NK-92 (cell line): ENCODE measurements around the gene SMARCA1.

ENCODE experiments used
- DNase-seq: peaks from one replicate; lab custom pipeline; 2025; ENCODE audit not compliant: unreplicated experiment; lab: John Stamatoyannopoulos, UW

Gene SMARCA1

DNA sequence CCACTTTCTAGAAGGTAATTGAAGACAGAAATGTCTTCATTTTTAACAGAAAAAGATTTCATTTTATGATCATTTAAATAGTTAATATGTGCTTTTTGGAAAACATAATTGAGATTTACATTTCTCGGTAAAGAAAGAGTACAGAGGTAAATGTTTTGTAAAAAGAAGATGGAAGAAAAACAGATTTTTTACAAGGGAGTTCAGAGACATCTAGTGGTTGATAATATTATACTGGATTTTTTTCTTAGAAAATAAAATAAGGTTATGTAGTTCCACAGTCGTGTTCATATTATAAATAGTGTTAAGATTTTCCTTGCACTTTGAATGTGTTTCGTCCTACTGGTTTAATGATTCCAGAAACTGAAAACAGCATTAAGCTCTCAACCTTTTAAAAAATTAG, 60.6 kb downstream of the SMARCA1 start:
- DNase-seq: no peak

DNA sequence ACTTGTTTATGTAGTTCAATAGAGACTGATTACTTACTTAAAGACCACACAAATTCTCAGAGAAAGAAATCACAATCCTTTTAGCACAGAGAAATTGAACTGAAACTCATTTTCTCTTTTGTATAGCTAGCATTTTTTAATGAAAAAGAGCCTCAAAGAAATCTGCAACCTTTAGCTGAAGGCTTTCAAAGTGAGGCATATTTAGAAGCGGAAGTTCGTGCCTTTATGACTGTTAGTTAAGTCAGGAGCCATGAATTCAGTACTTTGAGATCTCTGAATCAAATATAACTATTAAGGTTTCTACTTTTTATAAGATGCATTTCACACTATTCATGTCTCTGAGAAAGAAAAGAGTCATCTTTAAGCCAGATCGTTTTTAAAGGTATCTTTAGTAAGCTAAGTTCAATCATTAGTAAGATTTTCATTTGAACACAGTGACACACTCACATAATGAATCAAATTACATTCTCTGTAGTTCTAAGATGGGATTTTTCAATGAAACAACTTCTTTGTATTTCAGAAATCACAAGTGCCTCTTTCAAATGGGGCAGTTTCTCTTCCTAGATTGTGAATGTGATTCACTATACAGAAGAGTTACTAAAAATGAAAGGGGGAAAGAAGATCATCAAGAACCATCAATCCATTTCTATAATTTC, 61.4 kb downstream of the SMARCA1 start:
- DNase-seq: no peak

DNA sequence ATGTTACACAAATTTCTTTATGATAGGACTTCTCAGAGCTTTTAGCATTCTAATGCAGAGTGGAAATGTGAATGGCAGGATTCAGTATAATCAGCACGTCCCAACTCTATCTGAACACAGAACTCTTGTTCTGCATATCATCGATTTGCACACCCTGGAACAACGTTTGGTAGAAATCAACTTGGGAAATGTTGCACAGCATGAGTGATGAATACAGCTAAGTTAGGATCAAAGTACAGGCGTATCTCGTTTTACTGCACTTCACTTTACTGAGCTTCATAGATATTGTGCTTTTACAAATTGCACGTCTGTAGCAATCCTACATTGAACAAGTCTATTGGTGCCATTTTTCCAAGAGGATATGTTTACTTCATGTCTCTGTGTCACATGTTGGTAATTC, 70.8 kb downstream of the SMARCA1 start:
- DNase-seq: no peak

DNA sequence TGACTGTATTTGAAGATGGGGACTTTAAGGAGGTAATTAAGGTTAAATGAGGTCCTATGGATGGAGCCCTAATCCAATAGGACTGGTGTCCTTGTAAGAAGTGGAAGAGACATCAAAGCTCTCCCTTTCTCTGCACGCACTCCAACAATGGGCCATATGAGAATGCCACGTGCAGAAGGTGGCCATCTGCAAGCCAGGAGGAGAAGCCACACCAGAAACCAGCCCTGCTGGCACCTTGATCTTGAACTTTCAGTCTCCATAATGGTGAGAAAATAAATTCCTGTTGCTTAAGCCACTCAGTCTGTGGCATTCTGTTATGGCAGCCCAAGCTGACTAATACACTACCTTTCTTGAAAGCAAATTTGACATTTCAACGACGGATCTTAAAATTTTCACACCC, 73.2 kb downstream of the SMARCA1 start:
- DNase-seq: no peak

DNA sequence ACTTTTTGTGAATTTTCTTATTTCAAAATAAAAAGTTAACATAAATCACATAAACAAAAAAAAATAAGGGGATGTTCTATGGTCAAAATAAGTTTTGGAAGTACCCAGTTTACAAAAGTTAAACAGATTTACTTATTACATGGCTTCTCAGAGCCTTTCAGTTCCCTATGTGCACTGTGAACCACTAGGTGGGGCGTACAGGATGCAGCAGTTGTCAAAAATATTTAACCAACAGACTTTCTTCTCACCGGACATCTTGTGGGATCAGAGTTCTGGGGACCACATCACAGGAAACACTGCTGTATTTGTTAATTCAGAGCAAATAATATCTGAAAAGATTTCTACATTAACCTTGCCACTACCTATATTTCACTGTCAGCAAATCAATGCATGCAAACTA, 74.1 kb downstream of the SMARCA1 start:
- no peak for DNase-seq

DNA sequence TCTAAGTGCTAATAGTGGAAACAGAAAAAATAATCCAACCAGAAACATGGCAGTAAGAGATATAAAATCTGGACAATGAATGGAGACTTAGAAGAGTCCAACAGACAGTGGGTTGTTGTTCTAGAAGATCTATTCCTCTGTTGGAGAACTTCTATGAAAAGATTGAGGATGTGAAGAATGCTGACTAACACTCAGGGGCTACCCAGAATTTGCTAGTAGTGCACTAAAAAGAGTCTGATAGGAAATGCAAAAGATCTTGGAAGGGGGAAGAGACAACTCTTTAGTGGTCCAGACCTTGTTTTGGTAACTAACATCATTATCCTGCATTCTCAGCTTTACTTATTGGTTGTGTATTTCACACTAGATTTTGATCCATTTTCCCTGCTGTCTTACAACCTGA, 77.9 kb downstream of the SMARCA1 start:
- DNase-seq: no peak

DNA sequence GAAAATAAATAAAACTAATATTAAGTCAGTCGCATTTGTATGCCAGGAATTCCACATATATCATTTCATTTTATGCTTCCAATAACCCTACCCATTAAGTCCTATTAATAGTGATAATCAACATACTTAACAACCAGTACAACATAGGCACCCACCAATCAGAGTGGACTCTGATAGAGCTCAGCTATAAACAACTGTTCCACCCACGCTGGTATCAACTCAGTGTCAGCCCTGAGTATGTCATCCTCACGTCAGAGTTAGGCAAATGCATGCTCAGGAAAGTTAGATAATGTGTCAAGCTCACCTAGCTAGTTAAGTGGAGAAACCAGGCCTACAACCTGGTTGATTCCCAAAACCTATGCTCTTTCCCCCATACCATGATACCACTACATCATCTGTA, 89.3 kb downstream of the SMARCA1 start:
- no peak for DNase-seq

DNA sequence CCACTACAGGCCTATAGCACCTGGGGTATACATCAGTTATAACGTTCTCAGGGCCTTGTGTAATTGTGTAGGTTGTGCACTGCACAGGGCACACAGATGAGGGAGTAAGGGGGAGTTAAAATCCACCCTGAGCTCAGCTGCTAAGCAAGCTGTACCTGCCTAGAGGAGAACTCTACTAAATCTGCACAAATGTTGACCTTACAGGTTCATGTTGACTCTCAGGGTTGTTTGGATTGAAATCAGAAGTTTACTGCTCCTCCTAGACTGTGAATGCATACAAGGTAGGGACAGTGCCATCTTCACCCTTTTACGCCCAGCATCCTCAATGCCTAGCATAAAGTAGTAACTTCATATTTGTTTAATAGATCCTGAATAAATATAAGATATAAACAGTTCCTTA, 89.8 kb downstream of the SMARCA1 start:
- no peak for DNase-seq

DNA sequence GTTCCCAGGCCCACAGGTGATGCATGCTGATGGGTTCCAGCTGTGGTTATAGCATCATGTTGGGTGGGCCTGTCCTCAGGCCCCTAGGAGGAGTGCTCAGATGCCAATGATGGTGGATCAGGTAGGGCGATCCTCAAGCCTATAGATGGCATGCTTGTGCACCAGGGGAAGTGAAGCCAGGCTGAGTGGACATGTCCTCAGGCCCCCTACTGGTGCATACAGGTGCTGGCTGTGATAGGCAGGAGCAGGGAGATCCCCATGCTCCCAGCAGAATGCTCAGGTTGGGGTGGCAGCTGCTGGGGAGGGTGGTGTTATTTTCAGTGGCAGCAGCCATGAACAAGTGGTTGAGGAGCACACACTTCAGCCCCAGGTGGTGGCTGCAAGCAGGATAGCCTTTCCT, 96.0 kb downstream of the SMARCA1 start:
- DNase-seq: no peak

DNA sequence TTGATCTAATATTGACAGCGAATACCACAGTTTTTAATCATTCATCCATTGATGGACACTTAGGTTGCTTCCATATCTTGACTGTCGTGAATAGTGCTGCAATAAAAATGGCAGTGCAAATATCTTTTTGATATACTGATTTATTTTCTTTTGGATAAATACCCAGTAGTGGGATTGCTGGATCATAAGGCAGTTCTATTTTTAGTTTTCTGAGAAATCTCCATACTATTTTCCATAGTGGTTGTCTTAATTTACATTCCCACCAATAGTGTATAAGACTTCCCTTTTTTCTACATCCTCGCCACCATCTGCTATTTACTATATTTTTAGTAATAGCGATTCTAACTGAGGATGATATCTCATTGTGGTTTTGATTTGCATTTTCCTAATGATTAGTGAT, 100.1 kb downstream of the SMARCA1 start:
- DNase-seq: no peak

DNA sequence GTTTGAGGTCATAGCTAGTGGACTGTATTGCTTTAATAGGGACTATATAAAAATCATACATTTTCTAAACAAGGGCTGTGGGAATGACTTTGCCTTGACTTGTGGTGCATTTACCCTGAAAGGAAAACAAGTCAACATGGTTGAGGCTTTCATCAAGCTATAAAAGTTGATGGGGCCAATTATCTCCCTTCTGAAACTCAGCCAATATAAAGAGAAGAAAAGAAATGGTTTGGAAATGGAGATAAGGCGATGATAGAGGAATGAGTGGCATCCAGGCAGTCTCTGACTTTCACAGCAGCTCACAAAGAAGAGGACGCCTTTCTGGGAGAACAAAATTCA, 118.7 kb downstream of the SMARCA1 start:
- no peak for DNase-seq

DNA sequence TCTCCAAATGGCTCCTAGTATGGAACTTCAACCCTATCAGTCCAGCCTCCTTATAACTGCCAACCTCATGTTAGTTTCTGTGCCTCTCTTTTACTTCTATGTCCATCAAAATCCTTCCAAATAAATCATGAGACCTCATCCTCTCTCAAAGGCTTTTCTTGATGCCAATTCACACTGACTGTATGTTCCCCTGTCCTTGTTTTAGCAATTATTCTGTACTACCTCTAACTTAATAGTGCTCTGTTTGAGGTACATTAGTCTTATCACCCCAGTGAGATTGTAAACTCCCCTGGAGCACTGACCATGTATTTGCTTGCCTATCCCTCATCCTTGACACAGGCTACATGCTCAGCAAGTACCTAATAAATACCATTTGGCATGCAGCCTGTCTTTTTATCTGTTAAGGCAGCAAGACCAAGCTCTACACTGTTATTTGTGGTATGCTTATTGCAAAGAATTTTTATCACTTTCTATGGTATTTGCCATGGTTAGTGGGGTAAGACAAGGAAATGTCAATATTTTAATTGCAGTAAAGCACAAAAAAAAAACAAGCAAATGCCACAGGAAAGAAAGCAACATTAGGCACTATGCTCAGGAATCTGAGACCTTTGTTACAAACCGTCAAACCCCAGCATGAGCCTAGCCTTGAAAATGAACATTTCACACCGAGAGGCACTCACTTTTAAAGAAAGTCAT, 119.2 kb downstream of the SMARCA1 start:
- no peak for DNase-seq
